ENCODE data around the gene SYTL4.
A peak's percentile ranks its signal among the peaks of the same experiment; 100 is the strongest.
"Not testable (repeated sequence)": the region's sequence is repeated elsewhere in the genome, so short reads cannot be mapped to it uniquely, and the experiment has no call there.

SYTL4 gene

GRCh38 chrX:100731441-100732281, at the start of gene SYTL4:
Gene SYTL4 (minus strand): TSS chrX:100732121. CDS start chrX:100702037, 30,084 bp downstream.
- DNase-seq: peak; percentile 48

GRCh38 chrX:100769439-100769838, 37.5 kb upstream of the SYTL4 start:
- not testable (repeated sequence) for DNase-seq

- DNase-seq: peak; percentile 64
These were observed 36.9 kb upstream of the SYTL4 start for GRCh38 chrX:100768679-100769338.

DNA sequence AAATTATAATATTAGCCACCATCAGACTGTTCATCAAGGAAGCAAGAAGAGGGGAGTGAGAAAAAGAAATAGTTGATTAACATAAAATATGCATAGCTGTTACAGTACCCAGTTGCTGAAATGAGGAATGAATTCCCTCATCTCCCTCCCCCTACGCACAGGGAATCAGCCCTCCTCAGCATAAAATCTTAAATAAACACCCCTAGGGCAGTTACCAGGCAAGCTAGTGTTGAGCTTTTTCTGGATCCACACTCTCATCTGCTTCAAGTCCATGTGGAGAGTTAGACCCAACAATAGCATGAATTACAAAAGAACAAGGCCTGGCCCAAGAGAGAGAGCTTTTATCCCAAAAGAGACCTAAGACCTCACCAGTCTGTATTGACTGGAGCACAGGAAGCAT, 19.0 kb upstream of the SYTL4 start:
- peak; percentile 78 for DNase-seq

- no peak for DNase-seq
These were observed 16.2 kb upstream of the SYTL4 start for GRCh38 chrX:100748108-100748507.

- DNase-seq: no peak
These were observed 15.8 kb upstream of the SYTL4 start for GRCh38 chrX:100747703-100748102.

DNA sequence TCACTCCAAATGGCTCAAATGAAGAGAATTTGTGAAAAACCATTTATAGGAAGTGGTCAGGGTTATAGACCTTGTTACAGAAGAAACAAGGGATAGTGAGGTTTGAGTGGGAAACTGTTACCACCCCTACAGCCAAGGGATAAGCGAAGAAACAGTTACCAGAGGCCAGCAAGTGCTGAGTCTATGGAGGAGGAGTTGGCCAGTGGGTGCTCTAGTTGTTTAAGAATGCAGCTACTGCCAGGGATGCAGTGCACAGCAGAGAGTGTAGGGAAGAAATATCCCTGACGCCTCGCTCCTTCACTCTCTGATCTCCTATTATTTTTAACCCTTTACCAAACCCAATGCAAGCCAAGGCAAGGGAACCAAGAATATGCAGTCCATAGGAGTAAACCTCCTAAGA, 15.2 kb upstream of the SYTL4 start:
- no peak for DNase-seq

GRCh38 chrX:100745806-100746537, 14.1 kb upstream of the SYTL4 start:
- DNase-seq: peak; percentile 47

GRCh38 chrX:100745205-100745604, 13.3 kb upstream of the SYTL4 start:
- no peak for DNase-seq

GRCh38 chrX:100743009-100743607, 11.2 kb upstream of the SYTL4 start:
- DNase-seq: no peak

- not testable (repeated sequence) for DNase-seq
These were observed 7.9 kb downstream of the SYTL4 start for GRCh38 chrX:100724006-100724405.

GRCh38 chrX:100721328-100721727, 10.6 kb downstream of the SYTL4 start:
- peak; percentile 1 for DNase-seq

DNA sequence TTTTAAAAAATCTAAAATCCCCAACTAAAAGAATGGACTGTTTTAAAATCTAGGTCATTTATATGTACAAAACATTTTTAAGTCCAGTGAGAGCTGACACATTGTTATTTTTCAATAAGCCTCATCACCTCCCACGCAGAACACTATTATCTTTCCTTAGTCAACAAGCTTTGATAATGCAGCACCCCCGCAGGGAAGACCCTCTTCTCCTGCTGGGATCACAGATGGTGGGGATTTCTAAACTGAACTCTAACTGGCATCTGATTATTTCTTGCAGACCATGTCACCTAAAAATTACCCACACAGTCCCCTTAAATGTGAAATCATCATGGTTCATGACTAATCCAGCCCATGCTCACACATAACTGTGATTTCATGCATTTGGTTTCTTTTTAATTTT, 11.6 kb downstream of the SYTL4 start:
- DNase-seq: peak; percentile 80

DNA sequence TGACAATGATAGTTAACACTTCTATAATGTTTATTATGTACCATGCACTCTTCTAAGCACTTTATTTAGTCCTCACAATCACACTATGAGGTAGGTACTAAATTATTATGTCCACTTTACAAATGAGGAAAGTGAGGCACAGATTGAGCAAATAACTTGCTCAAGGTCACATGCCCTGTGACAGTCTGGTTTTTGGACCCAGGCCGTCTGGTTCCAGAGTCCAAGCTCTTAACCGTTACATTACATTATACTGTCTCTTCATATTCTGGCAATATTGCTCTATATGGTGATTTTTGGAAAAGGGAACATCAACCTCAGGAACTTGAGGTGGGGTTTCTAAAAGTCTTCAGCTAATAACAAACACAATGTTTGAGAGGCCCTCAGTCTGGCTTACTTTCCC, 12.8 kb downstream of the SYTL4 start:
- no peak for DNase-seq

DNA sequence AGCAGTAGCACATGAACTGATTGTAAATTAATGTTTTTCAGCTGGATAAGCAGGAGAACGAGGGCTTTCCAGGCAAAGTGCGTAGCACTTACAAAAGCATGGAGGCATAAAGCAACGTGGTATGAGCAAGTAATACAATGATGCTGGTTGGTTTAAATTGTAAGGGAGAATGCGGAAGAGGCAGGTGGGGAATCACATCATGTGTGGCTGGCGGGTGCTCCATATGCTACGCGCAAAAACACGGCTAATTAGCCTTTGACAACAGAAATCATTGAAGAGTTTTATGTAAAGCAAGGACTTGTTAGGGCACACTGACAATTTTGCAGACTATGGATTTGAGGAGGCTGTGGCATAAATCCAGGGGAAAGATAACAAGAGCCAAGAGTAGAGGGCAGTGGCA, 14.6 kb downstream of the SYTL4 start:
- DNase-seq: peak; percentile 28

- no peak for DNase-seq
These were observed 21.1 kb downstream of the SYTL4 start for GRCh38 chrX:100710816-100711215.

- no peak for DNase-seq
These were observed 27.2 kb downstream of the SYTL4 start for GRCh38 chrX:100704581-100705203.

GRCh38 chrX:100700809-100701208, 31.1 kb downstream of the SYTL4 start:
- DNase-seq: no peak

GRCh38 chrX:100698551-100698950, 33.4 kb downstream of the SYTL4 start:
- no peak for DNase-seq

DNA sequence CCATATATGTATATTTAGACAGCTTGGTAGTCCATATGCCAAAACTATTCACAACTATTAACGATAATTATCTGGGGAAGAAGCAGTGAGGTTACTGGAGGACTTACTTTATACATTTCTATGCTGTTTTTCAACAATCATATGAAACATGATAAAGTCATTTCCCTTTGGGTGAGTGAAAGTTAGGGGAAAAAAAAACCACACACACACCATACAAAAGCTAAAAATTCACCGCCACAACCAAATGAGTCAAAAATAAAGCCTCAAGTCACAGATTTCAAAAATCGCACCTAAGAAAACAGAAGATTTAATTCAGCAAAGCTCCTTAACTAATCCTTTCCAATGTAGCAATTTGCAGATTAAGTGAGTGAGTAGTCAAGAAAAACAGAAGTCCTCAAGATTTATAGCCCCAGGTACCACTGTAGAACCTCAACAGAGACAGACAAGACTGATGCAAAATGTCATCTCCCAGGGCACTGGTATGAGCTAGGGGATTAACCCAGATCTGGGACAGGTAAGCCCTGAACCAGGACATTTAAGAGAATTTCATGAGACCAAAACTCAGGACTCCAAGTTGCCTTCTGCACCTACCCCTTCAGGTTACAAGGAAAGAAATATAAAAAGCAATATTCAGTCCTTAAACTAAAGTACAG, 35.1 kb downstream of the SYTL4 start:
- no peak for DNase-seq

- no peak for DNase-seq
These were observed 35.9 kb downstream of the SYTL4 start for GRCh38 chrX:100695991-100696390.

- DNase-seq: peak; percentile 82
These were observed 36.6 kb downstream of the SYTL4 start for GRCh38 chrX:100695302-100695701.
